SU-DHL-6 (cell line): ENCODE results near the gene FBXO15.

Experiments used
- CTCF ChIP-seq: fragments of 200-600 bp; sonication (generic); IDR thresholded peaks from one replicate; pipeline ENCODE4 v1.5.1; 2017; ENCODE audit warnings: antibody characterized with exemption, mild to moderate bottlenecking, low read length, moderate library complexity; ENCODE audit not compliant: insufficient read depth, poor library complexity, severe bottlenecking
- EZH2phosphoT487 ChIP-seq: fragments of 200-600 bp; sonication (generic), shearing (Covaris generic); conservative IDR thresholded peaks from 2 replicates; pipeline ENCODE4 v1.6.1; 2018; ENCODE audit warnings: mild to moderate bottlenecking, antibody characterized with exemption, low read length, moderate library complexity, mixed read lengths

GRCh38 chr18:74182335-74182734, 34.7 kb upstream of the FBXO15 start:
- TF ChIP-seq CTCF (no peak), EZH2phosphoT487 (no peak)
